Adrenal gland (tissue), 12 donors: ENCODE data around the gene C20orf141. TPM values are rescaled to one million over a fixed set of nuclear protein-coding genes. Genes with fewer than 3 reads are reported as not detected.

Source experiments
- DNase-seq, 7 donors: peaks; one replicate each; pipeline ENCODE4 v3.0.0-alpha.2; 2019 to 2020
- H3K27ac ChIP-seq, 5 donors: fragments of 200-600 bp; sonication (generic) in 4 of 5; 1 replicate in 3 of 5; 2 replicates in 2 of 5; pipeline versions ENCODE4 v1.5.1 to v1.8.0; 2016 to 2020; ENCODE audit warnings: mild to moderate bottlenecking in 1 of 5
- H3K27me3 ChIP-seq: fragments of 200-600 bp; 2 replicates; pipeline ENCODE4 v1.8.0; 2021
- H3K36me3 ChIP-seq, 2 donors: fragments of 200-600 bp; replicated peaks in 1 of 2; 1 replicate in 1 of 2; 2 replicates in 1 of 2; pipeline versions ENCODE4 v1.5.1 to v1.8.0; 2018 to 2022
- H3K4me1 ChIP-seq, 2 donors: fragments of 200-600 bp; replicated peaks in 1 of 2; 1 replicate in 1 of 2; 2 replicates in 1 of 2; pipeline versions ENCODE4 v1.5.1 to v1.8.0; 2018 to 2021
- H3K4me3 ChIP-seq, 4 donors: fragments of 200-600 bp; sonication (generic) in 3 of 4; one replicate each; pipeline ENCODE4 v1.5.1; 2016 to 2018
- H3K9me3 ChIP-seq, 3 donors: fragments of 200-600 bp; sonication (generic) in 1 of 3; replicated peaks in 1 of 3; 1 replicate in 2 of 3; 2 replicates in 1 of 3; pipeline versions ENCODE4 v1.5.1 to v1.8.0; 2016 to 2021
- CTCF ChIP-seq, 6 experiments: fragments of 450-650 bp in 4 of 6; fragments of 200-600 bp in 2 of 6; sonication (generic) in 1 of 6; IDR thresholded peaks; 1 replicate in 5 of 6; 2 replicates in 1 of 6; pipeline versions ENCODE4 v1.5.1 to v1.8.0; 2016 to 2021; ENCODE audit warnings: antibody characterized with exemption in 6 of 6, mild to moderate bottlenecking in 2 of 6, moderate library complexity in 1 of 6
- POLR2A ChIP-seq, 2 donors: fragments of 450-650 bp; IDR thresholded peaks; one replicate each; pipeline ENCODE4 v1.6.1; 2017; ENCODE audit warnings: antibody characterized with exemption in 2 of 2, mild to moderate bottlenecking in 2 of 2, moderate library complexity in 1 of 2
- WGBS, 4 donors: extraction: QIAGEN DNeasy Blood & Tissue Kit in 2 of 4; methylation state at CpG; one replicate each; pipeline versions ENCODE4 v1.1.5 to v1.1.7; 2013 to 2017; 5-methylcytosine and 5-hydroxymethylcytosine counted together
- intact Hi-C, 2 donors: fragments of 100-400 bp; cut with DNase I; formaldehyde crosslinking; loops; one replicate each; pipeline versions ENCODE4 v1.14.1 to v1.15.0; 2022 to 2023
- polyA plus RNA-seq, 3 donors: library from polyadenylated mRNA; stranded (reverse); fragments of 200-250 nt in 2 of 3; fragments of 350-450 nt in 1 of 3; fragmentation: Illumina TruSeq in 1 of 3; extraction: RNeasy Lipid Tissue Mini Kit (QIAGEN cat#74804) in 1 of 3; gene quantifications; one replicate each; pipeline ENCODE4 v1.2.3, GENCODE V29; 2013 to 2014
- total RNA-seq, 9 donors: library from RNA; depleted of rRNA in 4 of 9; stranded (reverse); fragments of >200 nt in 4 of 9; fragments of 120-200 nt in 1 of 9; fragmentation: NEBNext Ultra II Directional in 1 of 9; extraction: Animal tissue kit (Norgen Biotek cat#: 25700) in 1 of 9; gene quantifications; one replicate each; pipeline versions ENCODE4 v1.1.0 to v1.2.4, GENCODE V29; 2013 to 2023
- donor health status: healthy with polysubstance abuse.
- donor health status: Bipolar disorder and iron deficiency.
- donor health status: DM: yes; HTN: yes; CAD: no.
- donor health status: DM: no; HTN: no; CAD: no.
- donor health status: DM: no; HTN: no; CAD: no.
- donor health status: DM: yes; HTN: yes; CAD: no.

C20orf141 gene
- total and polyA plus RNA-seq, 12 donors = 0.30 TPM; not detected in 11

- H3K27ac ChIP-seq = no peak overlapping the region
- no peak for TF ChIP-seq CTCF (IDR thresholded peaks at IDR 0.05)
- TF ChIP-seq POLR2A (IDR thresholded peaks at IDR 0.05) = no peak
- WGBS, 4 donors = 76 to 89% (median 87%) methylated on average over 10 of the region's 10 CpGs
- H3K36me3 ChIP-seq = no peaks in the 10 kb centered on the region
- no peaks in the 10 kb centered on the region for H3K4me1 ChIP-seq
- no peaks in the 10 kb centered on the region for H3K9me3 ChIP-seq
- peaks cover 8% of the 10 kb centered on the region for H3K27me3 ChIP-seq
- H3K4me3 ChIP-seq = no peak overlapping the region
- intact Hi-C loops = no loop called here
- DNase-seq = no peak
Observed at GRCh38 chr20:2809690-2810089, 5.1 kb upstream of the C20orf141 start.

- H3K36me3 ChIP-seq = no peaks in the 10 kb centered on the region
- no peaks in the 10 kb centered on the region for H3K27me3 ChIP-seq
- TF ChIP-seq CTCF (IDR thresholded peaks at IDR 0.05) (no peak), POLR2A (IDR thresholded peaks at IDR 0.05) (no peak)
- intact Hi-C loops = no loop called here
- H3K4me1 ChIP-seq = peaks cover 0 to 4% of the 10 kb centered on the region in 2 donors
- no peak overlapping the region for H3K4me3 ChIP-seq
- H3K27ac ChIP-seq = no peak overlapping the region
- H3K9me3 ChIP-seq = no peaks in the 10 kb centered on the region
- no peak for DNase-seq
- 60 to 91% (median 76%) methylated on average over 3 of the region's 3 CpGs for WGBS, 4 donors
Observed at GRCh38 chr20:2812189-2812588, 2.6 kb upstream of the C20orf141 start.

GRCh38 chr20:2814076-2814475 is 711 bp upstream of the C20orf141 start:
- Histone ChIP-seq H3K9me3 (no peaks in the 10 kb centered on the region), H3K27ac (peak overlapping the region in 1 of 5 donors; percentile 75), H3K36me3 (no peaks in the 10 kb centered on the region), H3K4me3 (no peak overlapping the region), H3K27me3 (no peaks in the 10 kb centered on the region), H3K4me1 (peaks cover 0 to 4% of the 10 kb centered on the region in 2 donors)
- no peak for TF ChIP-seq CTCF (IDR thresholded peaks at IDR 0.05)
- TF ChIP-seq POLR2A (IDR thresholded peaks at IDR 0.05) = no peak
- 87 to 100% (median 96%) methylated on average over 1 of the region's 1 CpG for whole genome bisulfite sequencing, 4 donors
- intact Hi-C loops = no loop called here
- DNase-seq = peak in 1 of 7 donors; percentile 13

- DNase-seq = peak in 1 of 7 donors; percentile 12
- TF ChIP-seq POLR2A (IDR thresholded peaks at IDR 0.05) = no peak
- no peak for TF ChIP-seq CTCF (IDR thresholded peaks at IDR 0.05)
- Histone ChIP-seq H3K4me1 (peaks cover 0 to 4% of the 10 kb centered on the region in 2 donors), H3K4me3 (no peak overlapping the region), H3K9me3 (no peaks in the 10 kb centered on the region), H3K36me3 (no peaks in the 10 kb centered on the region), H3K27me3 (peaks cover 7% of the 10 kb centered on the region), H3K27ac (peak overlapping the region in 2 of 5 donors; percentile 44 to 75)
- WGBS, 4 donors = 83 to 96% (median 85%) methylated on average over 2 to 8 of the region's 8 CpGs
- intact Hi-C loops = no loop called here
Observed at GRCh38 chr20:2815242-2815900, 584 bp downstream of the C20orf141 start.
